Stimulated activated CD4-positive, alpha-beta T cell treated with anti-CD3 and anti-CD28 coated beads, Interleukin-15, amount 100 ng/mL, for 48 hours (primary cell): Measurements from ENCODE around the gene PLK5.

Source experiments
- DNase-seq, 2 donors: peaks; one replicate each; pipeline ENCODE4 v3.0.0-alpha.2; 2020; ENCODE audit warnings: low read depth in 2 of 2

The PLK5 gene

GRCh38 chr19:1555487-1556389, 31.9 kb downstream of the PLK5 start:
- no peak for DNase-seq

- DNase-seq, result no peak
Measured at GRCh38 chr19:1556390-1557070, 32.7 kb downstream of the PLK5 start.

GRCh38 chr19:1558552-1558951, 34.7 kb downstream of the PLK5 start:
- DNase-seq, result no peak

GRCh38 chr19:1560286-1560882, 36.5 kb downstream of the PLK5 start:
- no peak for DNase-seq

- DNase-seq, result no peak
Measured at GRCh38 chr19:1561236-1561842, 37.5 kb downstream of the PLK5 start.

- no peak for DNase-seq
Measured at GRCh38 chr19:1563251-1563650, 39.4 kb downstream of the PLK5 start.

GRCh38 chr19:1566392-1567115, 42.7 kb downstream of the PLK5 start:
- no peak for DNase-seq

- no peak for DNase-seq
Measured at GRCh38 chr19:1567116-1567847, 43.4 kb downstream of the PLK5 start.

GRCh38 chr19:1567848-1568227, 44.0 kb downstream of the PLK5 start:
- no peak for DNase-seq

- DNase-seq, result peak; percentile 50 to 76
Measured at GRCh38 chr19:1568320-1569019, 44.6 kb downstream of the PLK5 start, which contains the start of gene MEX3D. TSS of gene MEX3D (minus strand) at chr19:1568325. CDS start at chr19:1568058, 267 bp downstream.

- no peak for DNase-seq
Measured at GRCh38 chr19:1569997-1570396, 46.1 kb downstream of the PLK5 start.

- DNase-seq, result no peak
Measured at GRCh38 chr19:1570836-1571235, 47.0 kb downstream of the PLK5 start.

- DNase-seq, result no peak
Measured at GRCh38 chr19:1571358-1571757, 47.5 kb downstream of the PLK5 start.

- no peak for DNase-seq
Measured at GRCh38 chr19:1572795-1573194, 48.9 kb downstream of the PLK5 start.

- no peak for DNase-seq
Measured at GRCh38 chr19:1574354-1575136, 50.7 kb downstream of the PLK5 start.

GRCh38 chr19:1575323-1576241, 51.7 kb downstream of the PLK5 start:
- no peak for DNase-seq

GRCh38 chr19:1576242-1577089, 52.6 kb downstream of the PLK5 start:
- no peak for DNase-seq
